HG03521 (cell line): Measurements from ENCODE around the gene PABPC3.

Experiments
- ATAC-seq: cut with Tn5 transposase; IDR thresholded peaks from one replicate; pipeline ENCODE4 v1.9.1; 2021; ENCODE audit warnings: mild to moderate bottlenecking, moderate library complexity; ENCODE audit not compliant: unreplicated experiment

Gene PABPC3

DNA sequence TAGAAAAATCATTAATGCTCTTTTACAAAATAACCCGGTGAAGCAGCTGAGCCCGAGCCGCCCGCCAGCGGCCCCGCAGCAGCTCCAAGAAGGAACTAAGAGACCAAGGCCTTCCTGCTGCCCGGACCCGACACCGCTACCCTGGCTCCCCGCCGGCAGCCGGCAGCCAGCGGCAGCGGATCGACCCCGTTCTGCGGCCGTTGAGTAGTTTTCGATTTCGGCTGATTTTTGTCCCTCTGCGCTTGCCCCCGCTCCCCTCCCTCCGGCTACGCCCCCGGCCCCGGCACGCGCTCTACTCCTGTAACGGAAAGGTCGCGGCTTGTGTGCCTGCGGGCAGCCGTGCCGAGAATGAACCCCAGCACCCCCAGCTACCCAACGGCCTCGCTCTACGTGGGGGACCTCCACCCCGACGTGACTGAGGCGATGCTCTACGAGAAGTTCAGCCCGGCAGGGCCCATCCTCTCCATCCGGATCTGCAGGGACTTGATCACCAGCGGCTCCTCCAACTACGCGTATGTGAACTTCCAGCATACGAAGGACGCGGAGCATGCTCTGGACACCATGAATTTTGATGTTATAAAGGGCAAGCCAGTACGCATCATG, at the start of gene PABPC3:
Gene PABPC3 (plus strand): TSS at position 286 of the 603 bp plus-strand sequence. CDS start 63 bp downstream, at position 349.
- ATAC-seq: no peak

DNA sequence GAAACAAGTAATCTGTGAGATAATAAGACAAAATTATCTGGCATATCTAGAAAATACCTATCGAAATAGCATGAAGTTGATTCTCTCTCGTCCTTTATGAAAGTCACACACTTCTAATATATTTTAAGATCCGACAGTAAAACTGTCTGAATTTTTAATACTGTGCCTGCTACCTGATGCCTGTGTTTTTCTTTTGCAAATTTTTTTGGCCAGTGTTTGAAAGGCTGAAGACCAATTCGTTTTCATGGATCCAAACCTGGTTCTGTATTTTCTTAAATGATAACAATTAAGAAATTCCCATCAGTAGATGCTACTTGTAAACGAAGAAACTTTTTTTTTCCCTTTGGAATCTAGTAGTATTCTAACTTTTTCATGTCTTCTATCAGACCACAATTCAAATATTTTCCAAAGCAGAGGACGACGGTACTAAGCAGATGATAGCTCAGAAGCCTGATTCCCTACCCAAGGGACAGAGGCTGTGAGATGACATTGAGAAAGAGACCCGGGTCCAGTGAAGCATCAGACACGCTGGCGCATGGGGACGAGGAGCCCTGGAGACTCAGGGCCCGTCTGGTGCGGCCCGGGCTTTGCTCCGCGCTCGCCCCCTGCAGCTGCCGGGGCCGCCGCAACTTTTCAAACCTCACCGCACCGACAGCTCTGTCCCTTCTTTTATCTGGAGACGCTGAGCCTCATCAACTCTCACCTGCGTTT, 49.5 kb upstream of the PABPC3 start:
- ATAC-seq: no peak

DNA sequence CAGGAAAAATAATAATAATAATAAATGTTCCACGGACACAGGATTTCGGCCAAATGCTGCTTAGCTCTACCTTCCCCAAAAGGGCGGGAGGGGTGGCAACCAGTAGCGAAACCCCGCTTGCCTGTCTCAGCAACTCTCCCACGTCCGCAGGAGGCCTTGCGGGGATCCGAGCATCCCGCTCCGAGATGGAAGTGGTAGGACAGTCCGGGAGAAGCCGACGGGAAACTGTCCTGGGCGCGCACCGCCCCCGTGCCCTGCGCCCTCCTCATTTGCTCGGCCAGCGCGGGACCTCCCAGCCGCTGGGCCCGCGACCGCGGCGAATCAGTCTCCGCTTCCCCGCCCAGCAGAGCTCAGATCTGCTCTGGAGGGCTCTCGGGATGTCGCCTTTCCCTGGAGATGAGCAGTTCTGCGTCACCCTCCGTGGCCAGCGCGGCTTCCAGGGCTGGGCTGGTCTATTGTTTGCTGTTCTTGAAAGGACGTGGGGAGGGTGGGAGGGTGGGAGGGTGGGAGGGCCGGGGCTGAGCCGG, 48.9 kb upstream of the PABPC3 start:
- ATAC-seq: no peak

DNA sequence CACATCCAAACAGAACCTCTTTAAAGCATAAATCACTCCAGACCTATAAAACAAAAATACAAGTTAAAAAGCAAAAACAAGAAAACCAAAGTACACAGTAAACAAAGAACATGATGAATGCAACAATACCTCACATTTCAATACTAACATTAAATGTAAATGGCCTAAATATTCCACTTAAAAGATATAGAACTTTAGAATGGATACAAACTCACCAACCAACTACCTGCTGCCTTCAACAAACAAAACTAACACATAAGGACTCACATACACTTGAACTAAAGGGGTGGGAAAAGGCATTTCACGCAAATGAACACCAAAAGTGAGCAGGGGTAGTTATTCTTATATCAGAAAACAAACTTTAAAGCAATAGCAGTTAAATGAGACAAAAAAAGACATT, 44.9 kb upstream of the PABPC3 start:
- ATAC-seq: no peak

DNA sequence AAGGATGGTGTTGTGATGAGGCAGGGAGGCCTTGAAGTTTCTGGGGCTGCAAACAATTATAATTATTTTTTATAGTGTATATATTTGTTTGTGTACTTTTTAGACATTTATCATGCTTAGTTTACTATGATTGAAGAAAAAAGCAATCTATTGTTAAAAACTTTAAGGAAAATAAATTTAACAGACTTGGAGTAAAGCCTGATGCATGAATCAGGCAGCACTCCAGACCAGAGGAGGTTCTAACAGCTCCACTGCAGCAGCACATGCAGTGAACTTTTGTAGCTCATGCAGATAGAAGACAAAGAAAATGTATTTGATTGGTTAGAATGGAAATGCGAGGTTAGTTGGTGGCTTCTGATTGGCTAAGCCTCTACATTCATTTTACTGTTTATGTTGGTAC, 36.8 kb upstream of the PABPC3 start:
- no peak for ATAC-seq

DNA sequence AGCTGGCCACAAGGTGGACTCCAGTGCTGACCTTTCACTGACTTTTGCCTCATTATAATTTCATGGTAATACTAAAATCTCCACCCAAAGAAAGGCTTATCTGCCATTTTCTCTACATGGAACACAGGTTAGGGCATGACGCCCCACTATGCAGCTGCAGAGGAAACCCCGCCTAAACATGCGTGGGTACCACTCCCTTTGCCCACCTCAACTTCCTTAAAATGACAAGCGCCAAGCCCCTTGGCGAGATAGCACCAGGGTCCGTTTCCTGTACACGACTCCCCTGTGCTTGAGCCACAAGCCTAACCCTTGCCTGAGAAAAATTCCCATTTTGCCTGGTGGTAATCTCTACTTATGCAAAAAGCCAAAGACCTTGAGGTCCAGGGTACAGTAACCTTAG, 36.0 kb upstream of the PABPC3 start:
- no peak for ATAC-seq

DNA sequence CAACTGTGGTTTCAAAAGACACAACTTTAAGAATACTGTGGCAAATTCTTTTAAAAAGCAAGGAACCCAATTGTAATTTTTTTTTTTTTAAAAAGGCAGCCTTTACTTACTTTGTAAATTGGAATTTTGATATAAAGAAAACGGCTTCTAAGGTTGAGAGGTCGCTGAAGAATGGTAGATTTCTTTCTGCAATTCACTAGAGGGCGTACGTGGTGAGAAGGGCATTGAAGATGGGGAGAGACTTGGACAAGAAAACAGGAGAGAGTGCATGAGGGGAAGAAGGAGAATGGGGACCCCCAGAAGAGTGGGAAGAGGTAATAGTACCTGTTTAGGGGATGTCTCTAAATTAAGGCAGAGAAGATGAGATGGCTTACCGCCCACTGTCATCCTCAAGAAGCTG, 33.5 kb upstream of the PABPC3 start:
- ATAC-seq: no peak

DNA sequence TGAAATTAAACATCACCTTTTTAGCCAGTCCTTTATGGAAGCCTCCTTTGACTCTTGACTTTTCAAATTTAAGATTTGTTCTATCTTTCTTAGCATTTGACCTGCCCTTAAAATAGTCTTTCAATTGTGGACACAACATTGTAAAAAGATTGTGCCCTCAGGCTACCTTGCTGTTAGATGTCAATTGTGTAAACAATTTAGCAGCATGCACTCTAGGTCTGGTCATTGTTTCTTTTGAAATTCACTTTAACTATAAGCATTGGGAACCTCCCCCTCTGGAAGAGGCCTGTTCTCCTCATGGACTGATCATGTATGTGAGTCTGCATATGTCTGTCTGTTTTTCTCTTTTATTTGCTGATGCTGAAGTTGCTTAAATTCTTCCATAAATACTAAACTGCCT, 31.5 kb upstream of the PABPC3 start:
- ATAC-seq: no peak

DNA sequence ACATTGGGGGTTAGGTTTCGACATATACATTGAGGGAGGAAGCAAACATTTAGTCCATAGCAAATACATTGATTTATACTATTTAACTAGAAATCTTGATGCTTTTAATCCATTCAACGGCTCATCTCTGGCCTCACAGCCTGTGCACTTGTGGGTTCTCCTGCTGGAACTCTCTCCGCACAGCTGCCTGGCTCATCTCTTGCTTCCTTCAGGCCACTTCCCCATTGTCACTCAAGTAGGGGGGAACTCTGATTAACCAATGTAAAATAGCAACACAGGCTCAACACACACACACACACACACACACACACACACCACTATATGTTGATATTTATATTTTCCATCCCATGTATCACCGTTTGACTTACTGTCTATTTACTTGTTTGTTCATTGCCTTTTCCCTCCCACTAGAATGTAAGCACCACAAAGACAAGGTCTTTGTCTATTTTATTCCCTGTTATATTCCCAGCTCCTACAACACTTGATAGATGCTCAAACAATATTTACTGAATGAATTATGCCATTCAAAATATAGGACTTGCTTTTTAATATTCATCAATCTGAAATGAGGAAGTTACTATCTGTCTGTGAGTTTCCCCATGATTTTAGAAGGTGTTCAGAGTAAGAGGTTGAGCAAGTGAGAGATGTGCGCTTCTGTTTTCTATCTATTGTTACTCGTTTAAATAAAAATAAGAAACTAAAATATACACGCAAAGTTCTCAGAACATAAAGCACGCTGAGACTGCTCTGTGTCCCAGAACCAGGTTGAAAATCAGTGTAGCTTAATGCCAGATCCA, 29.8 kb upstream of the PABPC3 start:
- no peak for ATAC-seq

DNA sequence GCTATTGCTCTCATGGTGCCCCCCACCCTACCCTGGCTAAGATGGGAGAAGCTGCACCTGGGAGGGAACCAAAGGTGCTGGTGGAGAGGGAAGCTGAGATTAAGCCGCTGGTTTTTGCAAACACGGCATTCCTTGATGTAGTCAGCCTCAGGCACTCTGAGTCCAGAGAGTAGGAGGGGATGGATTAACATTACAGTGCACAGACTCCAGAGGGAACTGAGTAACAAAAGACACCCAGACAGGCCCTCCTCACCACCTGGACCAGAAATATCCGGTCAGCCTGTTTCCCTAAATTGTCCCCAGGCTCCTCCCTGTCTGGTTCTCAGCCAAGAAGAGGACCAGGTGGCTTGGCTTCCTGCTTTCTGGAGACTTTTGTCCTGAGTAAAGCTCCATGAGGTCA, 28.9 kb upstream of the PABPC3 start:
- ATAC-seq: no peak

DNA sequence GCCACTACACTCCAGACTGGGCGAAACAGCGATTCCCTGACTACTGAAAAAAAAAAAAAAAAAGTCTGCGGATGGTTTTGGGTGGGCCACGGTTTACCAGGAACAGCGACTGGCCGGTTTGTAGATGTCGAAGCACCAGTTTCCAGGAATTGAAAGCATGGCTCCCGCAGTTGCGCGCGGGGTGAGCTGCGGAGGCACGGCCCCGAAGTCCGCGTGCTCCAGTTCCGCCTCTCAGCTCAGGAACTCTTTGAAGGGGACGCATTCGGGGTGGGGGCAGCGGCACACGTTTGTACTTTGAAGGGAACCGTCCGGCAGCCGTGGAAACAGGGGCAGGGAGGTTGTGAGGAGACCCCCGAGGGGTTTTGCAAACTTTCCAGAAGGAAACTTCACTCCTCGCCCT, 27.1 kb upstream of the PABPC3 start:
- no peak for ATAC-seq

DNA sequence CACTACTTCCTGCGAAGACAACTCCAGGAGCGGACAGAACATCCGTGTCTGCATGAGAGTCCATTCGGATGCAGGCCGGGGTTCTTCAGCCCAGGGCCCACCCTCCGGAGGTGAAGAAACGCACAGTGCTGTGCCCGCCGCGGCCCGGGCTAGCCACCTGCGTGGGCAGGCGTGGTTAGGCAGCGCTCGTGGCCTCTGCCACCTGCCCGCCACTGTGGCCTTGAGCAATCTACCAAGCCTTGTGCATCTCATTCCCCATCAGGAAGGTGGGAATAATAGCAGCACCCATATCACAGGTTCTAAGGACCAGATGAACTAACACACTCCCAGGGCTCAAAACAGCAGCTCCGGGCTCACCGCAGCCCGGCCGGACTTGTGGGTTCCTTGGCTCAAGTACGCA, 26.7 kb upstream of the PABPC3 start:
- no peak for ATAC-seq

DNA sequence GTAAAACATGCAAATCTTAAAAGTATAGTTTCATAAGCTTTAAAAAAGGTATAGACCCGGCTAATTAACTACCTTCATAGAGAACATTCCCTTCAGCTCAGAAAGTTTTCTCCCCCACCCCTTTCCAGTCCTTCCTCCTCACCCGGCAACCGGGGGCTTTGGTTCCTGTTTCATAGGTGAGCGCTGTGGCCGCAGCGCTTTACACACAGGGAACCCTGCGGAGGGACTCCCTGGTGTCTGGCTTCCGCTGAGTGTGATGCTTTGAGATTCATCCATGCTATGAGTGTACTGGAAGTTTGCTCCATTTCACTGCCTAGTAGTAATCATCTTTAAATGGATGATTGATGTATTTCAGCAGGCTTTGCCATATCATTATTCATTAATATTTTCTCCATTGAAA, 26.0 kb upstream of the PABPC3 start:
- no peak for ATAC-seq

DNA sequence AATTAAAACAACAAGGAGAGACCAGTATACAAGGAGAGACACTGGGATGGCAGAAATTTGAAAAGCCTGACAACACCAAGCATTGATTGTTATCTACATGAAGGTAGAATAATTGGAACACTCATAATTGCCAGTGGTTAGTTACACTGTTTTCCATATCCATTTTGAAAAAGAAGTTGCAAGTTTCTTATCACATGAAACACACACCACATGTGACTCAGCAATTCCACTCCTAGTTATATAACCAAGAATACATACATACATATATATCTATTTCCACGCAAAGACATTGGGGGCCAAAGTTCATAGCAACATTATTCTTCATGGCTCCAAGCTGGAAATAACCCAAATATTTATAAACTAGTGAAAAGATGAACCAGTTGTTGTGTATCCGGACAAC, 15.2 kb upstream of the PABPC3 start:
- no peak for ATAC-seq

DNA sequence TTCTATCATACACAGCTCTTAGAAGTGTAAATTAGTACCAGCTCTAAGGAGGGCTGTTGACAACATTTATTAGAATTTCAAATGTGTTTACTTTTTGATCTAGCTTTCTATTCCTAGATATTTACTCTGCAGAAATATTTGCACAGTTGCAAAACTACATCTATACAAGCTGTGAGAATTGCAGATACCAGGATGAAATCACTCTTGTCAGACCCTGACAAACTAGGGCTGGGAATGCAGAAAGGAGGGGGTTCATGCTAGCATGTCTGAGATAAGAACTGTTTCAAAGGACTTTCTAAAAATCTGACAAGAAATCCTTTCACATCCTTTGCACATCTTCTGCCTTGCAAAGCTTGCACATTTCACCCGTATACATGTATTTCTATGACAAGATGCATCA, 11.8 kb upstream of the PABPC3 start:
- ATAC-seq: no peak

DNA sequence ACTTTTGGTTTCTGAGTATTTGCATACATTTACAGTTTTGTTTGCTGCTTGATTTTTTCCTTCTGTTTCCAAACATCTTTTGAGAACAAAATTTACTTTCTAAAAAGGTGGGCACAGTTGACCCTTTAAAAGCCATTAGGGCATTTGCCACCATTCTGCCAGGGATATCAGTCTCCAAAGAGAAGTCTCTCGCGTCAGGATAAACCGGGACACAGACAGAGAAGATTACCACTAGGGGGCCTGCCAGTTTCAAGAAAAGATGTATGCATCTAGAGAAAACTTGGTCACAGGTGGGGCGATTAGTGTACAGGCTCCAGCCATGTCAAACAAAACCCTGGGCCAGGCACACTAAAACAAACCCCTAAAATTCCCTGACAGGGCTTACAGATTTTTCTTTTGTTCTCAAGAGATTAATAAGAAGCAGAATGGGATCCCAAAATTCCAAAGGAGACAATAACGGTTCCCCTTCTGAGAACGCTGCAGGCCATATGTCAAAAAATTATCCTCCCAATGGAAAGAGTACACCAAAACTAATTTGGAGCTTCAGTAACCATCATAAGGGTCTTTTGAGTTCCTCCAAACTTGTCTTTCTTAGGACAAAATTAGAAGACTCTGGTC, 10.7 kb upstream of the PABPC3 start:
- ATAC-seq: no peak

DNA sequence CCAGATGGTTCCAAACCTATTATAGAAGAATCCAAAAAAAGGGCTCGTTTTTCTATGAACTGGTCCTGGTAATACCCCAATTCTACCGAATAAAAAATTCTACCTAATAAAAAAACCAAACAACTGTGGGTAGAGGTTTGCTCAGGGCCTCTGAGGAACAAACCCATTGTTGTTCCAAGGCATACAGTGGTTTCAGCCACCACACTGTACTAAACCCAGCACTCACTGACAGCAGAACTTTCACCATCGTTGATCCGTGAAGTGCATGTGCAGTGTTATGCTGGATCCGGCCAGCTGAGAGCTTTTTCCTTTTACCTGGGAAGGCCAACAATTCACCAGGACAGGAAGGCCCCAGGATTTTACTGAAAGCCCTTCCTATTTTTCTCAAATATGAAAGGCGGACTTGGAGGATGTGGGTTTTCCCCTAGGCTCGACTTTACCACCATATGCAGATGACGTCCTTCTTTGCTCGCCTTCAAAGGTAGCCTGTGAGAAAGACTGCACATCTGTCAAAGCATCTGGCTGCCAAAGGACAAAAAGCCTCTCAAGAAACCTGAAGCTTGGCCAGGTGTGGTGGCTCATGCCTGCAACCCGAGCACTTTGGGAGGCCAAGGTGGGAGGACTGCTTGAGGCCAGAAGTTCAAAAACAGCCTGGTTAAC, 7.2 kb upstream of the PABPC3 start:
- no peak for ATAC-seq

DNA sequence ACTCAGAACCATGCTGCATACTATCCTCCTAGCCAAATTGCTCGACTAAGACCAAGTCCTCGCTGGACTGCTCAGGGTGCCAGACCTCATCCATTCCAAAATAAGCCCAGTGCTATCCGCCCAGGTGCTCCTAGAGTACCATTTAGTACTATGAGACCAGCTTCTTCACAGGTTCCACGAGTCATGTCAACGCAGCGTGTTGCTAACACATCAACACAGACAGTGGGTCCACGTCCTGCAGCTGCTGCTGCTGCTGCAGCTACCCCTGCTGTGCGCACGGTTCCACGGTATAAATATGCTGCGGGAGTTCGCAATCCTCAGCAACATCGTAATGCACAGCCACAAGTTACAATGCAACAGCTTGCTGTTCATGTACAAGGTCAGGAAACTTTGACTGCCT, 1.5 kb downstream of the PABPC3 start:
- ATAC-seq: no peak

DNA sequence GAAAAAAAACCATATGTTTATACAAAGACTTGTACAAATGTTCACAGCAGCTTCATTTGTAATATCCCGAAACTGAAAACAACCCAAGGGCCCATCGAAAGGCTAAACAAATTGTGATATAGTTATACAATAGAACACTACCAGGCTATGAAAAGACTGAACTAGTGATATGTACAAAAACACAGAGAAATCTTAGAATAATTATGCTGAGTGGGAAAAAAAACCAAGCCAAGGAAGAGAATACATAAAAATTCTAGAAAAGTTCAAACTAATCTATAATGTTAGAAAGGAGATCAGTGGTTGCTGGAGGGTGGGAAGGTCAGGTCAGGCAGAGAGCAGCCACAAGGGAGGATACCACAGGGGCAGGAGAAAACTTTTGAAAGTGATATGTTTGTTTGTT, 7.8 kb downstream of the PABPC3 start:
- no peak for ATAC-seq

DNA sequence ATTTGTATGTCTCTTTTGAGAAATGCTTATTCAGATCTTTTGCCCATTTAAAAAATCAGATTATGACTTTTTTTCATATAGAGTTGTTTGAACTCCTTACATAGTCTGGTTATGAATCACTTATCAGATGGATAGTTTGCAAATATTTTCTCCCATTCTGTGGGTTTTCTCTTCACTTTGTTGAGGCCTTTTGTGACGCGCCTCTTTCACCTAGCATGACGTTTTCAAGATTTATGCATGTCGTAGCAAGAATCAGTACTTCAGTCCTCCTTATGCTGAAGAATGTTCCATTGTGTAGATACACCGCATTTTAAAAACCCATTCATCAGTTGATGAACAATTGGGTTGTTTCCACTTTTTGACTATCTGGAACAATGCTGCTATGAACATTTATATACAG, 13.4 kb downstream of the PABPC3 start:
- ATAC-seq: no peak
